ENCODE results near the gene OTULIN.

DNA sequence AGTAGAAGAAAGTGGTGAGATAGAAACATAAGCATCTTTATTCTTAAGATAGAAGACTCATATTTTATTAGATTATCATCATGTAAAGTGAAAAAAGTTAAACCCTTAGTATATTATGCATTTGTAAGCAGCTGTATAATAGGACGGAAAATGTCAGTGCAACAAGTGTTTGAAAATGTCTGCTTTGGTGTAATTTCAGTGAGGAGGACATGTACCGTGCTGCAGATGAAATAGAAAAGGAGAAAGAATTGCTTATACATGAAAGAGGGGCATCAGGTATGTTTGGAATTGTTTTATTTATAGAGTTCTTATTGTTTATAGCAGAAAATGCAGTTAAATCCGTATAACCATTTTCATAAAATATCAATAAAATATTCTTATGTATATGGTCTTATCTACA lies 8.9 kb downstream of the OTULIN start:
- TF ChIP-seq, protein P1, sequence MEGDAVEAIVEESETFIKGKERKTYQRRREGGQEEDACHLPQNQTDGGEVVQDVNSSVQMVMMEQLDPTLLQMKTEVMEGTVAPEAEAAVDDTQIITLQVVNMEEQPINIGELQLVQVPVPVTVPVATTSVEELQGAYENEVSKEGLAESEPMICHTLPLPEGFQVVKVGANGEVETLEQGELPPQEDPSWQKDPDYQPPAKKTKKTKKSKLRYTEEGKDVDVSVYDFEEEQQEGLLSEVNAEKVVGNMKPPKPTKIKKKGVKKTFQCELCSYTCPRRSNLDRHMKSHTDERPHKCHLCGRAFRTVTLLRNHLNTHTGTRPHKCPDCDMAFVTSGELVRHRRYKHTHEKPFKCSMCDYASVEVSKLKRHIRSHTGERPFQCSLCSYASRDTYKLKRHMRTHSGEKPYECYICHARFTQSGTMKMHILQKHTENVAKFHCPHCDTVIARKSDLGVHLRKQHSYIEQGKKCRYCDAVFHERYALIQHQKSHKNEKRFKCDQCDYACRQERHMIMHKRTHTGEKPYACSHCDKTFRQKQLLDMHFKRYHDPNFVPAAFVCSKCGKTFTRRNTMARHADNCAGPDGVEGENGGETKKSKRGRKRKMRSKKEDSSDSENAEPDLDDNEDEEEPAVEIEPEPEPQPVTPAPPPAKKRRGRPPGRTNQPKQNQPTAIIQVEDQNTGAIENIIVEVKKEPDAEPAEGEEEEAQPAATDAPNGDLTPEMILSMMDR (IDR thresholded peaks at IDR 0.05): no peak
- TF ChIP-seq EP300 (IDR thresholded peaks at IDR 0.05): no peak
- no peak for TF ChIP-seq POLR2A (IDR thresholded peaks at IDR 0.05)

Measured in tibial nerve (tissue), 4 donors.